GM19467 (cell line): Measurements from ENCODE around the gene SYTL2.
"Not testable (repeated sequence)": the region's sequence is repeated elsewhere in the genome, so short reads cannot be mapped to it uniquely, and the experiment has no call there.

Source experiments
- ATAC-seq: cut with Tn5 transposase; IDR thresholded peaks from one replicate; pipeline ENCODE4 v1.9.1; 2021; ENCODE audit warnings: mild to moderate bottlenecking, moderate library complexity; ENCODE audit not compliant: unreplicated experiment

The SYTL2 gene

DNA sequence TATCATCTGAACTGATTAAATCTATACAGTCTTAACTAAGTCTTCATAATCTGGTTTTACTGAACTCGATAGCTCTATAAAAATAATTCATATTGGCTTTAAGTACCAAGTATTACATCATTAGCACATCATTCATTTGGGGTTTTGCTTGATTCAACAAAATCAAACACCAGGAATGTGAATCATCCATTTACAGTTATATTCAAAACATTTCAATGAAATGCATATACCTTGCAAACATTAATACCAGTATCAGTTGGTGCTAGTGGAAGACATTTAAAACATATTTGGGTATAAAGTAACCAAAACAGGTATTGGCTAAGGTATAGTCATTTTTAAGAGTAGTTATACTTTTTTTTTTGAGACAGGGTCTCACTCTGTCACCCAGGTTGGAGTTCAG lies 112.7 kb downstream of the SYTL2 start:
- no peak for ATAC-seq

DNA sequence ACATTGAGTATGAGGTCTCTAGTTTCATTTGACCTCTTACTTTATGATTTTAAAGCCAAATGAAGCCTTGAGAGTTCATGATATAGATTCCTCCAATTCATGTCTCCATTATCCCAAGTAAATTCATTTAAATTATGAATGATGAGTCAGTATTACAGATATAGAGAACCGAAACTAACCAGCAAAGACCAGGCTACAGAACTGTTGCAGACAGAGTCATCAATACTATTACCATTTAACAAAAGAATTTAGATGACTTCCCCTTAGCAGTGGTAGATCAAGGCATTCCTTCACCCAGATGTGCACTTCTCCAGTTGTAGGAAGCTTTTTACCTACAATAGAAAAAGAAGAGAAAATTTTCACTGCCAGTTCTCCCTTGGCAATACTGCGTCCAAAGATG lies 113.2 kb downstream of the SYTL2 start:
- ATAC-seq: no peak

DNA sequence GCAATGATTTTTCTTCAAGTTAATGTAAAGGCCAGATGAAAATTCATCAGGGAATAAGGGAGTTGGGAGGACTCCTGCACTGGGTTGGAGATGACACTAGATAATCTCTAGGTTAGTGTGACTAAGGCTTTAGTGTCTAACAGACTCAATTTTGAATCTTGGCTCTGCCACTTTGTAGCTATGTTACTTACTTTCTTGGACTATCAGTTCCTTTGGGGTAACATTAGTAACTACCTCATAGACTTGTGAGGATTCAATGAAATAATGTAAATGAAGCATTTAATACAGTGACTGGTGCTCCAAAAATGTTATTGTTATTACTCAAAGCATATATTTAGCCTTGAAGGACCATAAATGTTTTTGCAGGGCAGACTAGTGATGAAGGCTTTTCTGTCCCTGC lies 115.4 kb downstream of the SYTL2 start:
- no peak for ATAC-seq

DNA sequence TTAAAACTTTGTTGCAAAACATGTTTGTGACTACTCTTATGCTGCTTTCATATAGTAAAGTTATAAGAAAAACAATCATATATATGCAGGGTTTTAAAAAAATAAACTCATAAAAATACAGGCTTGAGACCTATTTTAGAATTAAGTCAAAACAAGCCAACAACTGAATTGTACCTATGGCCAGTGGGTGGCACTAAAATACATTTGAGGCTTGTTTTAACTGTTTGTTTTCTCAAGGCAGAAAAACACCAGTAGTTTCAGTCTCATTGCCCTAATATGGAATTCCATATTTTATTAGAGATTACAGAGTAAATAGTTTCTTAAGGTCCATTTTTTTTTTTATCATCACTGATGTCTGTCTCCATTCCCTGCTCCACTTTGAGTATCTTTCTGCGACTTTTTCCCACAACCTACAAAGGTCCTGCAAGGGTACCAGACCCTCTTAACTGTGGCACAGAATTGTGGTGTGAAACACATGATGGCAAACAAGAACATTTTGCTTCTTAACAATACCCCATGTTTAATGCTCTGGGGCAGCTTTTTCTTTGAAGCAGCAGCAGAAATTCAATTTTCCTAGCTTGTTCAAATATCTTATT lies 116.5 kb downstream of the SYTL2 start:
- ATAC-seq: no peak

DNA sequence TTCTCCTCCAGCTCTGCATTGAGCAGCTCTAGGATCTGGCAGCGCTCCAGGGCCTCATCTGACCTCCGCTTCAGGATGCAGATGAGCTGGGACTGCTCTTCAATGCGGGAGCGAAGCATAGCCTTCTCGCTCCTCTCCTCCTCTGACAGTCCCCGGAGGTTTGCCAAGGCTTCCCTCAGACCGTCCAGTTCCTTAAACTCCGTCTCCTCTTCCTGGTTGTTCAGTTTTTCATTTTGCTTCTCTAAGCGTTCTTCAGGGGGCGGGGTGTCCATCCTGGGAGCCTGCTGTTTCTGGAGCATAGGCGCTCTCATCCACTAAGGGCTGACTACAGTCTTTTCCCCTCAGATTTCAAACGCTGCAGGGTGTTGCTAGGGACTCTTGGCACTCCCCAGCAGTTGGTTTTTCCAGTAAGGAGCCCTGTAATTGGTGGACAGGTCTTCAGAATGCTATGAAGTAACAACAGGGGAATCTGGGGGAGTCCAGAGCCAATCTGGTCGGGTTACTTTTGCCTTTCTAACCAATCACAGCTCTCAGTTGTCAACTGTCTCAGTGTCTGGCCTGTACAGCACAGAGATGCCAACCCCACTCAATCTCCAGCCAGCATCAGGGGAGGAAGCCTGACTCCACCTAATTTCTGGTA lies 125.0 kb downstream of the SYTL2 start, which contains the start of gene CCDC89:
Gene CCDC89 (minus strand): TSS at position 376 of the 640 bp plus-strand sequence. CDS start 65 bp downstream, at position 311.
- no peak for ATAC-seq

DNA sequence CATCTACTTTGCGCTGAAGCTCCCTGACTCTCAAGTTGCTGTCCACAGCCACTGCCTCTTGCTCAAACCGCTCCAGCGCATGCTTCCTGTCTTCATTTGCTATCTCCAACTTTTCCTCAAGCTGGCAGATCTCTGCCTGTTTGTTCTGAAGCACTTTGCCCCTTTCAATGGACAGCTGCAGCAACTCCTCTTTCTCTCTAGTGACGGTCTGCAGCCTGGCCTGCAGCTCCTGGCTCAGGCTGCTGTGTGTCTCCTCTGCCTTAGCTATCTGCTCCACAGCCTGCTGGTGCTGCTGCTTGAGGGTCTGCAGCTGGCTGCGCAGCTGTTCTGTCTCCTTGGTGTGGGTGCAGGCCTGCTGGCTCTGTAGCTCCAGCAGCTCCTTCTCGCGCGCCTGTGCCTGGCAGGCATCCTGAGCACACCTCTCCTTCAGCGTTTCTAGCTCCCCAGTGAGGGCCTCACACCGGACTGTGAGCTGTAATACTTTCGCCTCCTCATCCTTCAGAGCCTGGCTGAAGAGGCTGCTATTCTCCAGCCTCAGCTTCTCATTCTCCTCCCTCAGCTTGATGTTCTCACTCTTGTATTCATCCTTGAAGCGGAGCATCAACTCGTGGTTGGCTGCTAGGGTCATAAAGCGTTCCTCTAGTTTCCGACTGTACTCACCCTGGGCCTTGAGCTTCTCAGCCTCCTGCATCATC lies 125.7 kb downstream of the SYTL2 start:
- no peak for ATAC-seq

DNA sequence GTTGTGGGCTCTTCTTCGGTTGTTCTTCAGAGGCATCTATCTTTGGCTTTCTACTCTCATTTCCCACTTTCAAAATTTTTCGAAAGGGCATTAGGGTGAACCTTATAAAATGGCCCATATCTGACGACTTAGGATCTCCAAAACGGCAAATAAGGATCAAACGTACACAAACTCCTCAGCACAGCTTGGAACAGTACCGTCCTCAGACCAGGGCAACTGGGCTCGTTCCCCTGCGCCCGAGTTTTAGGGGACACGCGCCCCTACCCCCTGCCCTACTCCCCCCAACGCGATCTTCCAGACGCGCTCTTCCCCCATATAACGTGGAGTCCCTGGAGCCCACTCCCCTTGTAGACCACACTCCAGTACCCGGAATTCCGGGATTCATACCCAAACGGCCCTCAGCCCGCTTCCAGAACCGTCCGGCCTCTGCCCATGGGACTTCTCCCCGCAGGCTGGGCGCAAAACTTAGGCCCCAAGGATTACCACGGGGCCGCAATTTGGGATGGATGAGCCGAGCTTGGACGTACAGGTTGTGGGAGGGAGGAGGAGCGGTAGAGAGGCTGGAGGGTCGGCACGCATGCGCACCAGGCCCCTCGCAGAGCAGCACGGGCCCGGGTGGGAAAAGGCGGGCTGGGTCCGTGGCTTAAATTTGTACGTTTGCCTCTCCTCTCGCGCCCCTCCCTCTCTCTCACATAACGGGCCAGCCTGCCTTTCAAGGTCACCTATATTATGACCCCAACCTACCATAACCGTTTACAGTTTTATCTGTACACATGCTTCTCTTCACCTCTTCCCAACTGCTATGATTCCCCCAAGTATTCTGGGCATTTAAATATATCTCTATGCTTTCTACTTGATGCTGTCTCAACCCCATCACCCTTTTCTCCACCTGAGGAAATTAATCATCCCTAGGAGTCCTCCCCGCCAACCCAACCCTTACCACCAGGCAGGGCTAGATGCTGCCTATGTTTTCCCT lies 128.3 kb downstream of the SYTL2 start:
- ATAC-seq: peak; percentile 86

DNA sequence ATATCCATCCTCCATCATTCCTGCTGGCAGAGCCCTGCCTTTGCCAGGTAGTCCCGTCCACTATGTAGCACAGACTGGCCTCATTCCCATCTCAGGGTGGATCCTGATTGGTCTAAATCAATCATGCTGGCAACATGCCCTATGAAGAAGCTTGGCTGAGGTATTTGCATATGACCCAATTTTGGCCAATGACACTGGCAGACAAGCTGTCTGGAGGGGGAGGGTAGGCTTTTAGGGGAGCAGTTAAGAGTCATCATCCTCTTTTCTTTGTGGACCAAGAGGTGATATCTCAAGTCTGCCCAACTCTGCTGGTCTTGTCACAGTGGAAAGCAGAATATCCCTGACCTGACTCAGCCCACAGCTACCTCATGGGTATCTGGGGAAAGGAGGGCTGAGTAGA lies 130.0 kb downstream of the SYTL2 start:
- no peak for ATAC-seq

DNA sequence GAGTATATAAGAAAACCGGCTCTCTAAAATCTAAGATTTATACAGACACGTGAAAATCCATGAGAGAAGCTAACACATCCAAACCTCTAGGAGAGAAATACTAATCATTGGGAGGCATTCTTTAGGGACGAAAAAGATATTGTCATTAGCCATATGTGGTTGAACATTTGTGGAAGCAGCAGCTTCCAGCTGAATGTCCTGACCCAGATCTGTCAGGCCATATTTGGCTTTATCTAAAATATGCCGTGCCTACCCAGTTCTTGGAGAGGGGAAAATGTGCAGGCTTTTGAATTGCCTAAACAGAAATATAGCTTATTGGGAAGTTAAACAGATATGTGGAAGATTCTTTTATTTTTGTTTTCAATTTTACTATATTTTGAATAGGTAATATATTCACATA lies 131.4 kb downstream of the SYTL2 start:
- no peak for ATAC-seq

DNA sequence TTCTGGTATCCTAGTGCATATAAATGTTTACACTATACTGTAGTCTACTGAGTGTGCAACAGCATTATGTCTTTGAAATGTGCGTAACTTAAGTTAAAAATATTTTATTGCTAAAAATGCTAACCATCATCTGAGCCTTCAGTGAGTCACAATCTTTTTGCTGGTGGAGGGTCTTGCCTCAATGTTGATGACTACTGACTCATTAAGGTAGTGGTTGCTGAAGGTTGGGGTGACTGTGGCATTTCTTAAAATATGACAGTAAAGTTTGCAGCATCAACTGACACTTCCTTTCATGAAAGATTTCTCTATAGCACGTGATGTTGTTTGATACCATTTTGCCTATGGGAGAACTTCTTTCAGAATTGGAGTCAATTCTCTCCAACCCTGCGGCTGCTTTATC lies 137.5 kb downstream of the SYTL2 start:
- ATAC-seq: no peak

DNA sequence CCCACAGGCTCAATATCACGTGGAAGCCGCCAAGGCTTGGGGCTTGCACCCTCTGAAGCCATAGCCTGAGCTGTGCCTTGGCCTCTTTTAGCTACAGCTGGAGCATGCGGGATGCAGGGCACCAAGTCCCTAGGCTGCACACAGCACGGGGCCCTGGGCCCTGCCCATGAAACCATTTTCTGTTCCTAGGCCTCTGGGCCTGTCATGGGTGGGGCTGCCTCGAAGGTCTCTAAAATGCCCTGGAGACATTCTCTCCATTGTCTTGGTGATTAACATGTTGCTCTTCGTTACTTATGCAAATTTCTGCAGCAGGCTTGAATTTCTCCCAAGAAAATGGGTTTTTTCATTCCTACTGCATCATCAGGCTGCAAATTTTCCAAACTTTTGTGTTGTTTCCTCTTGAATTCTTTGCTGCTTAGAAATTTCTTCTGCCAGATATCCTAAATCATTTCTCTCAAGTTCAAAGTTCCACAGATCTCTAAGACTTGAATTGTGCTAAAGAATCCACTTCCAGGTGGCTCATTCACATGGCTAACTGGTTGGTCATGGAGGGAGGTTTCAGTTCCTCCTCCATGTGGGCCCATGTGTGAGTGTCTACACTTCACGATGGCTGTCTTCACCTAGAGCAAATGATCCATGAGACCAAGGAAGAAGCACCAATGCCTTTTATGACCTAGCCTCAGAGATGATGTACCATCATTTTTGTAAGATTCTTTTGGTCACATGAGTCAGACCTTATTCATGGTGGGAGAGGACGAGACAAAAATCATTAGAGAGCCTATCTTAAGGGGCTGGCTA lies 138.6 kb downstream of the SYTL2 start:
- ATAC-seq: no peak

DNA sequence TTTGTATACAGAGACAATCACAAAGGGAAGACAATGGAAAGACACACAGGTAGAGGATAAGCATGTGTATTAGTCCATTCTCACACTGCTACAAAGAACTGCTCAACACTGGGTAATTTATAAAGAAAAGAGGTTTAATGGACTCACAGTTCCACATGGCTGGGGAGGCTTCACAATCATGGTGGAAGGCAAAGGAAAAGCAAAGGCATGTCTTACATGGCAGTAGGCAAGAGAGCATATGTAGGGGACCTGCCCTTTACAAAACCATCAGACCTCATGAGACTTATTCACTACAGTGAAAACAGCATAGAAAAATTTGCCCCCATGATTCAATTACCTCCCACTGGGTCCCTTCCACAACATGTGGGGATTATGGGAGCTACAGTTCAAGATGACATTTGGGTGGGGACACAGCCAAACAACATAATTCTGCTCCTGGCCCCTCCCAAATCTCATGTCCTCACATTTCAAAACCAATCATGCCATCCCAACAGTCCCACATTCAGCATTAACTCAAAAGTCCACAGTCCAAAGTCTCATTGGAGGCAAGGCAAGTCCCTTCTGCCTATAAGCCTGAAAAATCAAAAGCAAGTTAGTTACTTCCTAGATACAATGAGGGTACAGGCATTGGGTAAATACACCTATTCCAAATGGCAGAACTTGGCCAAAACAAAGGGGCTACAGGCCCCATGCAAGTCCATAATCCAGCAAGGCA lies 139.8 kb downstream of the SYTL2 start:
- ATAC-seq: not testable (repeated sequence)

DNA sequence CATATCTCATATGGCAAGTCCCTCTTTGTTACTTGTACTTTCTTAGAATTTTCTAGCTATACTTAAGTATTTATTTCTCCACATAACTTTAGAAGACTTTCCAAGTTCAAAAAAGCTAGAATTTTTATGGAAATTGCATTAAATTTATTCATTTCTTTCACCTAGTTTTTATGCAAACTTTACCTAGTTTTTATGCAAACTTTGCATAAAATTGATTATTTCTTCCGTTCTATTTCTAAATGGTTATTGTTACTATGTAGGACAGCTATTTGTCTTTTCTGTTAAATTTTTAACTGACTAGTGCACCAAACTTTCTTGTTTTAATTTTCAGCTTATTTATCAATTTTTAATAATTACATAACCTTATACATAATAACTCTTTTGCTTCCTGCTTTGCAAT lies 142.8 kb downstream of the SYTL2 start:
- no peak for ATAC-seq

DNA sequence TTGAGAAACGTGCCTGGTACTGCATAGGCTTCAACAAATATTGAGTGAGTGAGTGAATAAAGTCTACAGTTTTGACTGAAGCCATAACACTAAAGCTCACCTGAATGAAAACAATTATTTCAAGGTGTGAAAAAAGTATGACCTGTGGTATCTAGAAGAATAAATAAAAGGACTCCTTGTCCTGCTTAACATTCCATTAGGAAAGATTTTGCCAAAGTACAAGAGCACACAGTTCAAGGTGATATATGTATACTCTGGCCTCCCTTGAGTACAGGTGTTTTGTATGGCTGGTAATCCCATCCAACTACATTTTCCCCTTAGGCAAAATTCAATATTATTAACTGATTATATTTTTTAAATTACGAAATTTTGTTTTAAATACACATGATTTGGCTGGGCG lies 144.3 kb downstream of the SYTL2 start:
- no peak for ATAC-seq

DNA sequence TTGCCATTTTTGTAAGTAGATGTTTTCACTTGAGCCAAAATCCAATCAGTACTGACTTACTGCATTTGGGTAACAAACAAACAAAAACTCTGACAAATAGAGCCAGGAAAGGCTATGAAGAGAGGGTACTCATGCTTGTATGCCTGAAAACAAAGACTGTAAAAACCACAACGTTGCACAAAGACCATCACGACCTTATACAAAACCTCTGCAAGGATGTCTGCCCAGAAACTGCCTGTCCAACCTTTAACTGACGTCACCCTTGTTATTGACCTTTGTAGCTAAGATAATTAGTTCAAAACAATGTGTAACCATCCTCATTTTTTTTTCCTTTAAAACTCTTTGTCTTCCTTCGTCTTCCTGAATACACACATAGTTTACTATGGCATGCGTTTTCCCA lies 145.2 kb downstream of the SYTL2 start:
- ATAC-seq: no peak

DNA sequence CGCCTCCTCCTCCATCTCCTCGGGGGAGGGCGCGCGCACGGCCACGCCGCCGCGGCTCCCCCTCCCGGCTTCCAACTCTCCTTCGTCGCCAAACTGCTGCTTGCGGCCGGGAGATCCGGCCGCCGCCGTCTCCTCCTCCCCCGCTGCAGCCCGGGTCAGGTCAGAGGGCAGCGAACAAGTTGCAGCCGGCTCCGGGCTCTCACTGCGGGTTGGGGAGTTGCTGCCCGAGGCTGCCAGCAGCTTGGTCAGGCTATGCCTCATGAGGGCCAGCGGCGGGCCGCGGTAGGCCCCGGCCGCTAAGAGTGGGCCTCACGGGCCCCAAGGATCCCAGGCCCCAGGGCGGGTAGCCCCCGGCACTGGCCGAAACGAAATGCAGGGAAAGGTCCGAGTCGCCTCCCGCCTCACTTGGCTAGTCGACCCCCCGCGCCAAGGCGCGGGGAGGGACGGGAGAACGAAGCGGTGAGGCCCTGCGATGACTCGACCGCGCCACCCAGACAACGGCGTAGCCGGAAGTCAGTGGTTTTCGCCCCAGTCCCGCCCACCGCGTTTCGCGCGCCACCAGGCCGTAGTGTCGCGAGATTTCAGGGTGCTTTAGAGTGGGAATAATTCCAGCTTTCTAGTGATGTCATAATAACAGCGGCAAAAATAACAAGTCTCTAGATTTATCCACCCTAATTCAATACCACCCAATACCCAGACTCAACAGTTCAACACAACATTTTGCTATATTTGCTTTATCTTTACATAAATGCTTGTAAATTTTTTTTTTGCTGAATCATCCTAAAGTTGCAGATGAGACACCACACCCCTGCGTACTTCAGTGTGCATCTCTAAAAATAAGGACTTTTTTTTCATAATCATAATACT lies 146.1 kb downstream of the SYTL2 start, which contains the start of gene CREBZF:
Gene CREBZF (minus strand): TSS at position 515 of the 867 bp plus-strand sequence. CDS start 254 bp downstream, at position 261.
- peak; percentile 90 for ATAC-seq

DNA sequence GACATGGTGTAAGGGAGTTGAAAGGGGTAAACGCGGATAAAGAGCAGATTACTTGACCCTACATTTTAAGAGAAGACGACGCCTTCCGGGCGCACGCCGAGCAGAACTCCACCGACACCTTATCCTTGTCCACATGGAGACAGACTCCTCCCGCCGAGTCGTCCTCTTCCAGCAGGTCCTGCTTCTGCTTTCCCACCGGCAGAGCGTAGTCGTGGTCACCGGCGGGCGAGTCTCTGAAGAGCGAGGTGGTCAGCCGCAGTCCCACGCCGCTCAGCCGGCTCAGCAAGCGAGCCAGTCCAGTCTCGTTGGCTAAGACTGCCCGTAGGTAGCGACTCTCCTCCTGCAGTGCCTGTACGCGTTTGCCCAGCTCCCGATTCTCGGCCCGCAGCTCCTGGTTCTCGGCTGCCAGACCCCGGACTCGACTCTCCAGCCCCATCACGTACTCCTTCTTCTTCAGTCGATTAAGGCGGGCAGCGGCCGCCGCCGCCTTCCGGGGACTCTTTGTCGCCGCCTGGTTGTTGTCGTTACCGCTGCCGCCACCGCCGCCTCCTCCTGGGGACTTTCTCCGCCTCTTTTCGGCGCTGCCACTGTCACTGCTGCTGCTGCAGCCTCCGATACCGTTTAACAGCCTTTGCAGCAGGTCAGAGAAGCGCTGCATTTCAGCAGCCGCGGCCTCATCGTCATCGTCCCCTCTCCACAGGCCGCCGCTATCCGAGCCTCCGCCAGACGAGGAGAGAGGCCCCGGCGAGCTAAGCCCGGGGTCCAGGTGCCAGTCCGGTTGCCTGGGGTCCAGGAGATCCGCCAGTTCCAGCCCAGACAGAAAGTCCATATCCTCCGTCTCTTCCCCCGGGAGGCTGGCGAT lies 147.0 kb downstream of the SYTL2 start:
- ATAC-seq: peak; percentile 66
